Retinal pigment epithelial cell (primary cell): Measurements from ENCODE around the gene RAB11A.

ENCODE experiments used
- DNase-seq: peaks from one replicate; pipeline ENCODE4 v3.0.0-alpha.2; 2010; ENCODE audit warnings: low read depth
- H3K4me3 ChIP-seq: 2 replicates; pipeline ENCODE4 v1.5.1; 2011; ENCODE audit warnings: mild to moderate bottlenecking, low read length, control low read depth, moderate library complexity
- TF ChIP-seq, protein P1 (sequence below): conservative IDR thresholded peaks from 2 replicates; pipeline ENCODE4 v1.5.1; 2011; ENCODE audit warnings: low read depth, low read length, control low read depth, inconsistent platforms

Gene RAB11A

DNA sequence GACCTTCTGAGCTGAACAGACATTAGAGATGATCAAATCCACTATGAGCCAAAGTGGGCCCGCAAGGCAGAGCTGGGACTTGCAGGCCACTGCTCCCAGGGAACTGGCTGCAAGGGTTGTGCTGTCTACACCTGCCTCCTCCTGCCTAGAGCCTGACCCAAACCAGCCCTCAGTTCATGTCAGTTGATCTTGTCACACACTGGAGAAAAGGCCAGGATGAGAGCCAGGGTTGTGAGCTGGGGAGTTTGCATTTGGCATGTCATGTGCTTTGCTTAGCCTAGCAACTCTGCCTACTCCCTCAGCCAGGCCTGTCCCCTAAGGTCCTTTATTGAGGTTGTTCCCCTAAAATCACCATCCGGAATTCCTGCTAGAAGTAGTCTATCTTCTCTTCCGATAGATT, 67.8 kb downstream of the RAB11A start:
- H3K4me3 ChIP-seq: no peak overlapping the region
- TF ChIP-seq, protein P1, sequence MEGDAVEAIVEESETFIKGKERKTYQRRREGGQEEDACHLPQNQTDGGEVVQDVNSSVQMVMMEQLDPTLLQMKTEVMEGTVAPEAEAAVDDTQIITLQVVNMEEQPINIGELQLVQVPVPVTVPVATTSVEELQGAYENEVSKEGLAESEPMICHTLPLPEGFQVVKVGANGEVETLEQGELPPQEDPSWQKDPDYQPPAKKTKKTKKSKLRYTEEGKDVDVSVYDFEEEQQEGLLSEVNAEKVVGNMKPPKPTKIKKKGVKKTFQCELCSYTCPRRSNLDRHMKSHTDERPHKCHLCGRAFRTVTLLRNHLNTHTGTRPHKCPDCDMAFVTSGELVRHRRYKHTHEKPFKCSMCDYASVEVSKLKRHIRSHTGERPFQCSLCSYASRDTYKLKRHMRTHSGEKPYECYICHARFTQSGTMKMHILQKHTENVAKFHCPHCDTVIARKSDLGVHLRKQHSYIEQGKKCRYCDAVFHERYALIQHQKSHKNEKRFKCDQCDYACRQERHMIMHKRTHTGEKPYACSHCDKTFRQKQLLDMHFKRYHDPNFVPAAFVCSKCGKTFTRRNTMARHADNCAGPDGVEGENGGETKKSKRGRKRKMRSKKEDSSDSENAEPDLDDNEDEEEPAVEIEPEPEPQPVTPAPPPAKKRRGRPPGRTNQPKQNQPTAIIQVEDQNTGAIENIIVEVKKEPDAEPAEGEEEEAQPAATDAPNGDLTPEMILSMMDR: no peak
- DNase-seq: no peak

DNA sequence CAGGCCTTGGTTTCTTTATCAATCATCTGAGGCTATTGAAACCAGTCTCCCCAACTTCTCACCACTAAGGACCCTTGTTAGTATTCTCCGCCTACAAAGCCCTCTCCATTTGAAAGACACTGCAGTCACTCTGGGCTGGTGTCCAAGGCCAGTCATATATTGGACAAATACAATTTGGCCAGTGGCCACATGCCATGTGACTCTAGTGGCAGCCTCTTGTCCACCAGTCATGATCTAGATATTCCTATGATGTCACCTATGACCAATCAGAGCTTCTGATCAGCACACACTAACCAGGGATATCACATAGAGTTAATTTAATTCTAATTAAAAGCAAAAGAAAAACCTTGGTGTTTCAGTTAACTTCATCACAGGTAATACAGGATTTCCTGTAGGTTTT, 68.2 kb downstream of the RAB11A start:
- peak; percentile 50 for DNase-seq
- H3K4me3 ChIP-seq: no peak overlapping the region
- TF ChIP-seq, protein P1: no peak

- DNase-seq: no peak
- TF ChIP-seq, protein P1: no peak
- H3K4me3 ChIP-seq: no peak overlapping the region
These were observed 69.3 kb downstream of the RAB11A start for GRCh38 chr15:65938604-65939003.

DNA sequence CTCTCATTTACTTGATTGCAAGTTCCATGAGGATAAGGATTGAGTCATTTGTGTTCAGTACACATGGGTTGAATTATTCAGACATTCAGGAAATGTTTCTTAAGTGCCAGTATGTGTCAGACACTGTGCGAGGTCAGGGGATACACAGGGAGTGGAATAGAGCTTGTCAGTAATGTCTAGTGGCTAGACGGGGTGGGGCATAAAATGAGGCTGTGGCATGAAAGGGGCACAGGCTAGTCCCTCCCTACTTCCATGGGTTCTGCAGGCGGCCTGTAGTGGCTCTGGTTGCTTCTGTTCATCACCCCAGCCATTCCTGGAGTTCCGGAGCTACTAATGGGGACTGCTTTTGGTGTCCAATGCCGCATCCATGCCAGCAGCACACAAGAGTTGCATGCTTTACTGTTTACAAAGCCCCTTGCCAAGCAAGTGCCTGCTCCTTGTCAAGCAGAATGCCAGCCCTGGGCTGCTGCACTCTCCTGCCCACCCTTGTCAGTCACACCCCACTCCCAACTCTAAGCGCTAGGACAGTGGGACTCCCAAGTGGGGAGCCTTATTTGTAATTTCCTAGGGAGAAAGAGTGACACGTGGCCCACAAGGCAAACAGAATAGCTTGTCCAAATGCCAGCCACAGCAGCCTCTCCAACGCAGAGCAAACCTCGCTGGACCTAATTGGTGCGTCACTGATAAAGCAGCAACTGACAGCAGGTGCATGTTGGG, 70.8 kb downstream of the RAB11A start:
- peak; percentile 98 for DNase-seq
- TF ChIP-seq, protein P1: no peak
- no peak overlapping the region for H3K4me3 ChIP-seq

DNA sequence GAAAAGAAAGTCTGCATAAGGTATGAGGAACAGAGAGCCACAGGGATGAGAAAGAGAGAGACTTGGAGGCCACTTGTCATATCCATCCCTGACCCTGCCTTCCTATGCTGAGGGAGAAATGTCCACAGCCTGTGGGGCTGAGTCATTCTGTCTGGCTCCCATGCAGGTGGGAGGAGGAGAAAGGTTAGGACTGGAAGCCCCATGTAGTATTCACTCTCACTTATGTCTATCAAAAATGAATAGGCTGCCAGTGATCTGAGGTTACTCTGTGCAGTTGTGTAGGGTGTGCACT, 71.3 kb downstream of the RAB11A start:
- H3K4me3 ChIP-seq: no peak overlapping the region
- DNase-seq: no peak
- TF ChIP-seq, protein P1: no peak
